K562 (cell line): ENCODE measurements around the gene MEAF6.

Experiments
- GTF2E2 ChIP-seq: fragments of 200-800 bp; sonication (Bioruptor generic); IDR thresholded peaks from 2 replicates; pipeline ENCODE4 v1.6.1; 2016; ENCODE audit warnings: missing genetic modification characterization, missing compliant biosample characterization
- RAD21 ChIP-seq, 2 experiments: fragments of 250-450 bp in 1 of 2; fragments of 450-650 bp in 1 of 2; sonication (Bioruptor Pico) in 1 of 2; formaldehyde crosslinking in 1 of 2; IDR thresholded peaks in 1 of 2; conservative IDR thresholded peaks in 1 of 2; 2 replicates each; pipeline versions ENCODE4 v1.4.0 to v1.8.0; 2020 to 2022; ENCODE audit warnings: mild to moderate bottlenecking in 2 of 2, moderate library complexity in 1 of 2

DNA sequence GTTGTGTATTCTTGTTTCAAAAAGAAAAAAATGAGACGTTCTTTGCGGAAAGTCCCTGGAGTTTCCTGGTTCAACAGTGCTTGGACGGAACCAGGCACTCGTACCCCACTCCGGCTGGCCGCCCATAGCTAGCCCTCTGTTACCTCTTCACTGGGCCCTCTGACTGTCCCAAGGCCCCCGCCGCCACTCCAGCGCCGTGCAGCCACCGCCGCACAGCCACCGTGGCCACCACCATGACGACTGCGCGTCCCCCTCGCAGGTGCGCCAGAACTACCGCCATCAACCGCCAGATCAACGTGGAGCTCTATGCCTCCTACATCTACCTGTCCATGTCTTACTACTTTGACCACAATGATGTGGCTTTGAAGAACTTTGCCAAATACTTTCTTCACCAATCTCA, 30.0 kb upstream of the MEAF6 start:
- TF ChIP-seq RAD21 (CRISPR knock-in tag; conservative IDR thresholded peaks at IDR 0.05 in 1 of 2, IDR thresholded peaks at IDR 0.05 in 1 of 2) = no peak
- TF ChIP-seq GTF2E2 = no peak
